ENCODE data around the gene RFTN1. TPM values are rescaled to one million over a fixed set of nuclear protein-coding genes. Genes with fewer than 3 reads are reported as not detected.

The RFTN1 gene
- total and polyA plus RNA-seq, 2 donors (not counting 3 experiments of a cell fraction or from before 2014, with no cell fraction given): 40.3 to 43.3 TPM

DNA sequence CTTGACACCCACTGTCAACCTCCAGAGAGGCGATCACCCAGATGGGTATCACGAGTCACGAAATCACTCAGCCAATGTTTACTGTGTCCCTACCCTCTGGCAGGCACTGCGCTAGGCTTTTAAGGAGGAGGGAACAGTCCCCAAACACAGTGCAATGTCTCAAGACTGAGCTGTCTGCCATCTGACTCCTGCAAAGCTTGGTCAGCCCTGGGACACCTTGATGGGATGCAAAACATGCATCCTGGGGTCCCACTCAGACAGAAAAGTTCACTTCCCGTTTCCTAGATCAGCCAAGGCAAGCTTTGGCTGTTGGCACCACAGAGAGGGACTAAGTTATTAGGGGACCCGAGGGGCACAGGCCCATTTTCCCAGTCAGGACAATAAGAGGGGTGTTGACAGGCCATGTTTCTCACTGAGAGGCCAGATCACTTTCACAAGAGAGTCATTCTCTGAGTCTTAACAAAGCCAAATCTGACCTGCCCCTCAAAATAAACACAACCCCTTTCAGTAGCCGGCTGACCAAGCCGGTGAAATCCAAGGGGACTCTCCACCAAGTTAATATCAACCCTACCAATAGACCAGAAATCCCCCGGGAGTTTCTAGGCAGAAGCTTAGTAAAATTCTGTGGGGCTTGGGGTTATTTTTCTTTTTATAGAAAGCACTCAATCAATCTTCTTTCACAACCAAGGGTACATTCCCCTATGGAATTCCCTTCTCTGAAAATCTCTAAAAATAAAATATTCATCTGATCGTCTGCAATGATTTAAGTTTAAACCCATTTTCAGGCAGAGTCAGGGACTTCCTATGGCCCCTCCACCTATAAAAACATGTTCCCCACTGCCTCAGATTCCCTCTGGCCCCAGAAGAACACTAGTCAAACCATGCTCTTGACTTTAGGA, 3.5 kb downstream of the RFTN1 start:
- intact Hi-C loops (cut with micrococcal nuclease) (no loop called here), dilution Hi-C loops (cut with MboI; ENCODE audit: extremely low pct_ligation_motif_present, low sequenced_read_pairs) (no loop called here)
- Histone ChIP-seq H3K27ac (ENCODE audit: insufficient read depth, low read depth, low read length) (no peak overlapping the region), H3K4me1 (ENCODE audit: control insufficient read depth, extremely low read depth, insufficient read depth, low read length) (peaks cover 21% of the 10 kb centered on the region), H3K9ac (replicated peaks; ENCODE audit: extremely low read depth, insufficient read depth, low read length) (no peak overlapping the region), H3K9me1 (replicated peaks; ENCODE audit: control insufficient read depth, extremely low read depth, insufficient read depth, low read length) (no peaks in the 10 kb centered on the region), H3K9me3 (replicated peaks; ENCODE audit: control insufficient read depth, insufficient read depth, low read length) (no peaks in the 10 kb centered on the region), H2AFZ (ENCODE audit: low read depth, low read length) (no peak overlapping the region), H3K36me3 (ENCODE audit: control insufficient read depth in 2 of 2, extremely low read depth in 1 of 2, insufficient read depth in 2 of 2, low read length in 2 of 2) (peaks cover 0 to 3% of the 10 kb centered on the region in 2 experiments), H4K20me1 (replicated peaks; ENCODE audit: control insufficient read depth, extremely low read depth, insufficient read depth, low read length) (no peaks in the 10 kb centered on the region), H3K4me3 (replicated peaks in 1 of 3; ENCODE audit: insufficient read depth in 1 of 3, low read depth in 1 of 3, low read length in 3 of 3) (no peak overlapping the region), H3K4me2 (ENCODE audit: insufficient read depth, low read length) (no peak overlapping the region), H3K27me3 (ENCODE audit: control insufficient read depth in 2 of 2, insufficient read depth in 2 of 2, low read length in 2 of 2) (no peaks in the 10 kb centered on the region), H3K79me2 (ENCODE audit: control insufficient read depth, insufficient read depth, low read length) (peaks cover 67% of the 10 kb centered on the region)
- ChIA-PET CTCF (interaction anchor here (1.1 to 1.5 kb wide), 2 partner anchors 14 to 61 kb away, joined by 3 read pairs; no protein-coding TSS in a partner anchor), POLR2A (no interaction called here)
- no peak for TF ChIP-seq GATA2 (IDR thresholded peaks at IDR 0.05; ENCODE audit: insufficient read depth, insufficient read length, low read depth, low read length)
- no peak for TF ChIP-seq MYC (IDR thresholded peaks at IDR 0.05; ENCODE audit: low read depth, low read length)
- TF ChIP-seq, protein P1, sequence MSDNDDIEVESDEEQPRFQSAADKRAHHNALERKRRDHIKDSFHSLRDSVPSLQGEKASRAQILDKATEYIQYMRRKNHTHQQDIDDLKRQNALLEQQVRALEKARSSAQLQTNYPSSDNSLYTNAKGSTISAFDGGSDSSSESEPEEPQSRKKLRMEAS (IDR thresholded peaks at IDR 0.05; ENCODE audit: insufficient read depth, insufficient read length): no peak
- no peak for TF ChIP-seq JUN (IDR thresholded peaks at IDR 0.05; ENCODE audit: borderline replicate concordance, insufficient read depth, insufficient read length, low read depth)
- TF ChIP-seq FOS (IDR thresholded peaks at IDR 0.05; ENCODE audit: borderline replicate concordance, insufficient read depth, low read length): no peak
- TF ChIP-seq CTCF (IDR thresholded peaks at IDR 0.05; ENCODE audit: extremely low read depth in 1 of 2, insufficient read depth in 1 of 2, low read depth in 1 of 2, low read length in 2 of 2): no peak
- FAIRE-seq (no peak), DNase-seq (ENCODE audit: low read depth, low spot score) (no peak)
- no TSS peak for BruUV-seq (replicated peaks)
